ENCODE measurements around the gene VIPR2. TPM values are rescaled to one million over a fixed set of nuclear protein-coding genes. Genes with fewer than 3 reads are reported as not detected.

Gene VIPR2
- total RNA-seq, 4 donors from 2014 or later: 0.38 to 2.4 (median 0.56) TPM

DNA sequence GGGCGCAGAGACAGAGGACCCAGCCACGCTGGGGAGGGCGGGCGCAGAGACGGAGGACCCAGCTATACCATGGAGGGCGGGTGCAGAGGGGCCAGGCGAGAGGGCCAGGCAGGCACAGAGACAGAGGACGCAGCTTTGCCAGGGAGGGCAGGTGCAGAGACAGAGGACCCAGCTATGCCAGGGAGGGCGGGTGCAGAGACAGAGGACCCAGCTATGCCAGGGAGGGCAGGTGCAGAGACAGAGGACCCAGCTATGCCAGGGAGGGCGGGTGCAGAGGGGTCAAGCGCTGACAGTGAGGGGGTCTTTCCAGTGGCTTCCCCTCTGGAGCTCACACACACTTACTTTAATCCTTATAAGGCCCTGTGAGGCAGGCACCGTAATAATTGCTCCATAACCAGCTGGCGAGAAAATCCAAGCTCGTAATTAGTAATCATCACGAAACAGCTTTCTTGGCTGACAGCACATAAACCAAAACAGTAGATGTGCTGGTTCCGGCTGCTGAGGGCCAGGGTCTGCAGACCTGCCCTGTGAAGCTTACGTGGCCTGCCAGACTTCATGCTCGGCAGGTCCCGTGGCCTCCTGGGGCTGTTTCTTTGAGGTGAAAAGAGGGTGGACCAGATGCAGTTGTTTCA lies 137.2 kb downstream of the VIPR2 start:
- TF ChIP-seq, protein P1, sequence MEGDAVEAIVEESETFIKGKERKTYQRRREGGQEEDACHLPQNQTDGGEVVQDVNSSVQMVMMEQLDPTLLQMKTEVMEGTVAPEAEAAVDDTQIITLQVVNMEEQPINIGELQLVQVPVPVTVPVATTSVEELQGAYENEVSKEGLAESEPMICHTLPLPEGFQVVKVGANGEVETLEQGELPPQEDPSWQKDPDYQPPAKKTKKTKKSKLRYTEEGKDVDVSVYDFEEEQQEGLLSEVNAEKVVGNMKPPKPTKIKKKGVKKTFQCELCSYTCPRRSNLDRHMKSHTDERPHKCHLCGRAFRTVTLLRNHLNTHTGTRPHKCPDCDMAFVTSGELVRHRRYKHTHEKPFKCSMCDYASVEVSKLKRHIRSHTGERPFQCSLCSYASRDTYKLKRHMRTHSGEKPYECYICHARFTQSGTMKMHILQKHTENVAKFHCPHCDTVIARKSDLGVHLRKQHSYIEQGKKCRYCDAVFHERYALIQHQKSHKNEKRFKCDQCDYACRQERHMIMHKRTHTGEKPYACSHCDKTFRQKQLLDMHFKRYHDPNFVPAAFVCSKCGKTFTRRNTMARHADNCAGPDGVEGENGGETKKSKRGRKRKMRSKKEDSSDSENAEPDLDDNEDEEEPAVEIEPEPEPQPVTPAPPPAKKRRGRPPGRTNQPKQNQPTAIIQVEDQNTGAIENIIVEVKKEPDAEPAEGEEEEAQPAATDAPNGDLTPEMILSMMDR (IDR thresholded peaks at IDR 0.05; ENCODE audit: low read depth): no peak

DNA sequence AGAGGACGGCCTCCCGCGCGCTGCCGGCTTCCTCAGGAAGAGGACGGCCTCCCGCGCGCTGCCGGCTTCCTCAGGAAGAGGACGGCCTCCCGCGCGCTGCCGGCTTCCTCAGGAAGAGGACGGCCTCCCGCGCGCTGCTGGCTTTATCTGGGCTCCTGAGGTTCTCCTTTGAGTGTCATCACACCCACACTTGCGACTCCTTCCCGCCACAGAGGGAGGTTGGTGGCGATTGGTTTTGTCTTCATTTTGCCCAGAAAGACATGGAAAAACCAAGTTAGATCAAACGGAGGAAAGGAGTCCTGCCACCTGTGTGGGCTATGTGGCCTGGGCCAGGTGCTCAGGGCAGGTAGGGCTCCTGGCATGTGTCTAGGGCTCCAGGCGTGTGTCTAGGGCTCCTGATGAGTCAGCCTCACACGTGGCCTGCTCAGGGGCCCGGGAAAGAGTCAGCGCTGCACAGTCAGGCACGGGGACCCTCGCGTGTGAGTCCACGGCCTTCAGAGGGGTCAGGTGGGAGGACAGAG lies 138.0 kb downstream of the VIPR2 start:
- TF ChIP-seq, protein P1 (IDR thresholded peaks at IDR 0.05; ENCODE audit: low read depth): no peak

DNA sequence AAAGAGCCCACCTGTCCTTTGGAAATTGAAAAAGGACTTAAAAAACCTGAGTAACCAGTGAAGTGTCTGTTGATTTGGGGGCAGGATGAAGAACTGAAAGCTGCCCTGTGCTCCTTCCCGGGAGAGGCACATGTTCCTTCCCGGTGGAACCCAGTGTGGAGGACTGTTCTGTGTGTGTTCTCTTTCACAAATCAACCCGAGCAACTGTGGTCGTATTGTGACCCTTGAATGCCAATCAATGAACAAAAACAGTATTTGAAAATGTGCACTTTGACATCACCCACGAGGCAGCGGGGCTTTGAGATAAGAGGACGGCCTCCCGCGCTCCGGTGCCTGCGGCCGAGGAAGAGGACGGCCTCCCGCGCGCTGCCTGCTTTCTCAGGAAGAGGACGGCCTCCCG lies 139.0 kb downstream of the VIPR2 start:
- TF ChIP-seq, protein P1 (IDR thresholded peaks at IDR 0.05; ENCODE audit: low read depth): no peak

DNA sequence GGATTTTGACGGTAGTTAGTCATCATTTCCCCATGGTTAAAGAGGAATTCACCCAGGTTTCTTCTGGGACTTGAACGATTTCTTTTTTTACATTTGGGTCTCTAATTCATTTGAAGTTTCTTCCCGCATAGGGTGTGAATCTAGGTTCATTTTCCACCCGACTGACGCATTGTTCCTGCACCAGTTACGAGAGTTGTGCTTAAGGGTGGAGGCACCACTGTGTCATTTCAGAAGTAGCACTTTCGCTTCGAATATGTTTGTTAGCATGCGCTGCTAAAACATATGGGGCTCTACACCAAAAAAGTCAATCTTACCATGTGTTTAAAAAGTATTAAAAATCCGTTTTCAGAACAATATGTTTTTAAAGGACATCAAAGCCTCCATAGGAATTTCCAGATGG lies 140.3 kb downstream of the VIPR2 start:
- TF ChIP-seq, protein P1 (IDR thresholded peaks at IDR 0.05; ENCODE audit: low read depth): no peak

DNA sequence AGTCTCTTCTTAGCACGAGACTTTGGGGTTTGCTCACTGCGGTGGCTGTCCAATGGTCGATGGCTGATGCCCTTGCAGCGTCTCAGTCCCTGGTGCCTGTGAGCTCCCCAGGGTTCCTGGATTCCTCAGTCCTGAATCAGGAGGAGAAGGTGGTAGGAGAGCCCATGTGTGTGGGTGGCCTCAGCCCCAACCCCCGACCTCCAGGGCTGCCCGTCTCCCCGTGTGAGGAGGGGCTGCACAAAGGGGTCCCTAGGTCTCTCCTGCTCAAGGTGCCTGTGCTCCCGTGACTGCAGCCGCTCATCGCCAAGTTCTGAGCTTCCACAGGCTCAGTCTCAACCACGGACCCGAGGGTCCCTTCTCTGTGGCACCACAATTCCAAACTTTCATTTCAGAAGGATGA lies 142.9 kb downstream of the VIPR2 start:
- TF ChIP-seq, protein P1 (IDR thresholded peaks at IDR 0.05; ENCODE audit: low read depth): no peak

DNA sequence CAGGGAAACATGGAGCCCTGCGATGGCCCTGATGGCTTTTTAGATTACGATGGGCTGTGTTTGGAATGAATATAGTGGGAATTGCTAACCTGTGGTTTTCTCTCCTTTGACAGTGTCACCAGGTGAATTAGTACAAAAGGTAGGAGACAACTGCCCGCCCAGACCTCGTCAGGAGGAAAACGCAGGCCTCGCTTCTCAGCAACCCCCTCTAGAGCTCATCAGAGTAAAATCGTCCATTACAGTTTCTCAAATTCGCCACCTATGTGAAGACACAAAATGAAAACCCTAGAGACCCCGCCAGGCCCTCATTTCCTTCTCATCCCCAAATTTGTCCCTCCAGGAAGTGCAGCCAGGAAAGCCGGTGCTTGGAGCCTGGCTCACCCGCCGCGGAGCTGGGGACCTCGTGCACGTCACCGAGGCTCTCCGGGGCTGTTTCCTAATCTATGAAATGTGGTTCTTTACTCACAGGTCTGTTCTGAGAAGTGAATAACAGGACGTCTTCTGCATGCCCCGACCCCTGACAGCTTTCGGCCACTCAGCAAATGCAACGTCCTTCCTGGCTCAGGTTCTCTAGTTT lies 143.7 kb downstream of the VIPR2 start:
- TF ChIP-seq, protein P1 (IDR thresholded peaks at IDR 0.05; ENCODE audit: low read depth): no peak

DNA sequence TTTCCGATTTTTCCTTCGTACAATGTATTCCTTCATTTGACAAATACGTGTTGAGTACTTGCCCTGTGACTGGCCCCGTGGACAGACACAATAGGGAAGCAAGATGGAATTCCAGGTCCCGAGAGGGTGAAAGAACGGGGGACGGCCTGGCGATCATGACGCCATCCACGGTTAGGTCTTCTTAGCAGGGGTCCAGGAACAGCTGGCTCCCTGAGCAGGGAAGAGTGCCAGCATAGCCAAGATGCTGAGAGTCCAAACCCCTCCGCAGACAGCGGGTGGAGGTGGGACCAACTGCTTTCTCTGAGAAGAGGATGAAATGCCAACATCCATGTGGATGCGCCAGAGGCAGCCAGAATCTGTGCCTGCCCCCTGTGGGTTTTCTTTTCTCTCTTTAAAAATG lies 144.6 kb downstream of the VIPR2 start:
- TF ChIP-seq, protein P1 (IDR thresholded peaks at IDR 0.05; ENCODE audit: low read depth): no peak

Measured in subcutaneous adipose tissue (tissue), 4 donors.